Prostate gland (tissue), 2 donors: ENCODE data around the gene LRRTM3. TPM values are rescaled to one million over a fixed set of nuclear protein-coding genes. Genes with fewer than 3 reads are reported as not detected.

Experiments
- DNase-seq: peaks from one replicate; pipeline ENCODE4 v3.0.0-alpha.2; 2019; ENCODE audit warnings: low spot score
- H3K27ac ChIP-seq, 2 donors: fragments of 200-600 bp; sonication (generic); 2 replicates each; pipeline ENCODE4 v1.5.1; 2017 to 2019
- H3K27me3 ChIP-seq: fragments of 200-600 bp; sonication (generic); replicated peaks from 2 replicates; pipeline ENCODE4 v1.5.1; 2019; ENCODE audit not compliant: insufficient read depth
- H3K36me3 ChIP-seq, 2 donors: fragments of 200-600 bp; sonication (generic); 1 replicate in 1 of 2; 2 replicates in 1 of 2; pipeline versions ENCODE4 v1.5.1 to v1.8.1; 2017 to 2019
- H3K4me1 ChIP-seq: fragments of 200-600 bp; sonication (generic); replicated peaks from 2 replicates; pipeline ENCODE4 v1.5.1; 2019
- H3K4me3 ChIP-seq, 2 donors: fragments of 200-600 bp; sonication (generic); 2 replicates each; pipeline ENCODE4 v1.5.1; 2017 to 2019
- H3K9me3 ChIP-seq: fragments of 200-600 bp; sonication (generic); 2 replicates; pipeline ENCODE4 v1.5.1; 2017
- CTCF ChIP-seq, 4 experiments: fragments of 200-600 bp in 2 of 4; fragments of 450-650 bp in 2 of 4; sonication (generic) in 2 of 4; IDR thresholded peaks; 1 replicate in 3 of 4; 2 replicates in 1 of 4; pipeline ENCODE4 v1.5.1; 2016 to 2019; ENCODE audit warnings: antibody characterized with exemption in 4 of 4, mild to moderate bottlenecking in 2 of 4, moderate library complexity in 2 of 4
- POLR2A ChIP-seq: fragments of 450-650 bp; IDR thresholded peaks from one replicate; pipeline ENCODE4 v1.6.1; 2016; ENCODE audit warnings: antibody characterized with exemption, mild to moderate bottlenecking
- POLR2AphosphoS5 ChIP-seq: sonication (generic); formaldehyde crosslinking; IDR thresholded peaks from one replicate; pipeline ENCODE4 v1.6.1; 2017; ENCODE audit warnings: antibody characterized with exemption
- WGBS: methylation state at CpG from one replicate; pipeline ENCODE4 v1.1.5; 2018; 5-methylcytosine and 5-hydroxymethylcytosine counted together
- intact Hi-C: fragments of 100-400 bp; cut with DNase I; formaldehyde crosslinking; loops from one replicate; pipeline ENCODE4 v1.14.2; 2022
- total RNA-seq, 2 donors: library from RNA; depleted of rRNA; stranded (reverse); fragments of >200 nt; gene quantifications; one replicate each; pipeline ENCODE4 v1.1.0, GENCODE V29; 2016

The LRRTM3 gene
- total RNA-seq, 2 donors from 2014 or later, result 0.14 to 2.3 TPM

DNA sequence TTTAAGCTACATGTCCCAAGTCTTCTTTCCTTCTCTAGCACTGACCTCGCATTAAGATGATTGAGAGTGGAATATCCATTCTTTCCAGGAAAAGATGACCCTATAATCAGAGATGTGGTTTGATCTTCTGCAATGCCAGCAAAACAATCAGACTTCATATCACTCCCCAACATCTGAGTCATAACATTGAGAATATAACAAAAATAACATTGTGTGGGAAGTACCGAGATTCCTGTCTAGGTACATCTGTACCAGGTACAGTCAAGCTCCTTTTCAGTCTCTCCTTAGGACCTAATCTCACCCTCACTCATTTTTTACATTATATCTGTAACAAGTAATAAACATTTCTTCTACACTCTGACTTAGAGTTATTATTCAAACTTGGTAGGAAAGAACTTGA, 201.6 kb downstream of the LRRTM3 start:
- intact Hi-C loops, result no loop called here
- TF ChIP-seq POLR2A (no peak), POLR2AphosphoS5 (no peak), CTCF (IDR thresholded peaks at IDR 0.05) (no peak)
- Histone ChIP-seq H3K4me1 (no peaks in the 10 kb centered on the region), H3K27ac (no peak overlapping the region), H3K27me3 (no peaks in the 10 kb centered on the region), H3K9me3 (no peaks in the 10 kb centered on the region), H3K36me3 (no peaks in the 10 kb centered on the region), H3K4me3 (no peak overlapping the region)
- no peak for DNase-seq
- 75% methylated on average over 2 of the region's 2 CpGs for WGBS

- H3K9me3 ChIP-seq, result no peaks in the 10 kb centered on the region
- TF ChIP-seq POLR2AphosphoS5 (no peak), POLR2A (no peak)
- DNase-seq, result no peak
- H3K36me3 ChIP-seq, result no peaks in the 10 kb centered on the region
- 23% methylated on average over 2 of the region's 2 CpGs for WGBS
- no peaks in the 10 kb centered on the region for H3K4me1 ChIP-seq
- intact Hi-C loops, result no loop called here
- H3K4me3 ChIP-seq, result no peak overlapping the region
- H3K27ac ChIP-seq, result no peak overlapping the region
- no peaks in the 10 kb centered on the region for H3K27me3 ChIP-seq
Measured at GRCh38 chr10:67140641-67141040, 214.8 kb downstream of the LRRTM3 start.

- no peaks in the 10 kb centered on the region for H3K36me3 ChIP-seq
- no peak overlapping the region for H3K4me3 ChIP-seq
- no peak overlapping the region for H3K27ac ChIP-seq
- DNase-seq, result no peak
- intact Hi-C loops, result no loop called here
- TF ChIP-seq POLR2A, result no peak
- no peak for TF ChIP-seq POLR2AphosphoS5
- TF ChIP-seq CTCF (IDR thresholded peaks at IDR 0.05), result no peak
- H3K27me3 ChIP-seq, result no peaks in the 10 kb centered on the region
- 72% methylated on average over 6 of the region's 6 CpGs for WGBS
- no peaks in the 10 kb centered on the region for H3K9me3 ChIP-seq
- no peaks in the 10 kb centered on the region for H3K4me1 ChIP-seq
Measured at GRCh38 chr10:67141300-67141699, 215.5 kb downstream of the LRRTM3 start.

- Histone ChIP-seq H3K27me3 (no peaks in the 10 kb centered on the region), H3K36me3 (no peaks in the 10 kb centered on the region), H3K4me1 (no peaks in the 10 kb centered on the region), H3K27ac (no peak overlapping the region), H3K4me3 (no peak overlapping the region), H3K9me3 (no peaks in the 10 kb centered on the region)
- WGBS, result 95% methylated on average over 1 of the region's 1 CpG
- TF ChIP-seq CTCF (IDR thresholded peaks at IDR 0.05) (no peak), POLR2AphosphoS5 (no peak), POLR2A (no peak)
- intact Hi-C loops, result no loop called here
- DNase-seq, result no peak
Measured at GRCh38 chr10:67144530-67144929, 218.7 kb downstream of the LRRTM3 start.
